CD14-positive monocyte (primary cell): ENCODE data around the gene XYLB. TPM values are rescaled to one million over a fixed set of nuclear protein-coding genes. Genes with fewer than 3 reads are reported as not detected.
"Not testable (repeated sequence)": the region's sequence is repeated elsewhere in the genome, so short reads cannot be mapped to it uniquely, and the experiment has no call there.

ENCODE experiments used
- DNase-seq, 3 donors: peaks; one replicate each; pipeline ENCODE4 v3.0.0-alpha.2; 2011 to 2022
- H2AFZ ChIP-seq: 2 replicates; pipeline ENCODE4 v1.6.0; 2012; ENCODE audit warnings: mild to moderate bottlenecking, low read depth, low read length, inconsistent platforms; ENCODE audit not compliant: insufficient read depth, poor library complexity, severe bottlenecking
- H3K27ac ChIP-seq, 2 donors: 1 replicate in 1 of 2; 2 replicates in 1 of 2; pipeline ENCODE4 v1.5.1; 2012 to 2013; ENCODE audit warnings: low read length in 2 of 2, control low read depth in 1 of 2, inconsistent platforms in 1 of 2, low read depth in 1 of 2, mild to moderate bottlenecking in 1 of 2
- H3K27me3 ChIP-seq, 2 donors: one replicate each; pipeline versions ENCODE4 v1.6.0 to v1.6.1; 2011 to 2013; ENCODE audit warnings: low read length in 2 of 2; ENCODE audit not compliant: control insufficient read depth in 2 of 2, insufficient read depth in 2 of 2
- H3K36me3 ChIP-seq, 2 donors: replicated peaks in 1 of 2; 1 replicate in 1 of 2; 2 replicates in 1 of 2; pipeline versions ENCODE4 v1.5.1 to v1.6.1; 2012 to 2013; ENCODE audit warnings: low read length in 2 of 2, control low read depth in 1 of 2, inconsistent platforms in 1 of 2, mild to moderate bottlenecking in 1 of 2; ENCODE audit not compliant: insufficient read depth in 2 of 2, control insufficient read depth in 1 of 2
- H3K4me1 ChIP-seq, 2 donors: 1 replicate in 1 of 2; 2 replicates in 1 of 2; pipeline versions ENCODE4 v1.5.1 to v1.6.1; 2012 to 2013; ENCODE audit warnings: low read length in 2 of 2, control low read depth in 1 of 2, inconsistent platforms in 1 of 2, mild to moderate bottlenecking in 1 of 2, moderate library complexity in 1 of 2; ENCODE audit not compliant: insufficient read depth in 2 of 2, control insufficient read depth in 1 of 2
- H3K4me2 ChIP-seq: replicated peaks from 2 replicates; pipeline ENCODE3; 2012; ENCODE audit warnings: low read length, moderate library complexity, mild to moderate bottlenecking; ENCODE audit not compliant: poor library complexity, severe bottlenecking; ENCODE audit errors: extremely low read depth
- H3K4me3 ChIP-seq, 3 experiments: fragments of 200-600 bp in 1 of 3; sonication (generic) in 1 of 3; replicated peaks in 1 of 3; 1 replicate in 2 of 3; 2 replicates in 1 of 3; pipeline ENCODE4 v1.5.1; 2011 to 2013; ENCODE audit warnings: low read length in 3 of 3, mild to moderate bottlenecking in 3 of 3, control low read depth in 2 of 3, low read depth in 2 of 3, inconsistent platforms in 1 of 3, moderate library complexity in 1 of 3
- H3K79me2 ChIP-seq: 2 replicates; pipeline ENCODE4 v1.6.0; 2012; ENCODE audit warnings: mild to moderate bottlenecking, control low read depth, inconsistent platforms, low read length, moderate library complexity; ENCODE audit not compliant: insufficient read depth
- H3K9ac ChIP-seq: 2 replicates; pipeline ENCODE4 v1.6.0; 2017; ENCODE audit warnings: low read length, mild to moderate bottlenecking; ENCODE audit not compliant: insufficient read depth, poor library complexity, severe bottlenecking
- H3K9me3 ChIP-seq, 2 donors: replicated peaks in 1 of 2; 1 replicate in 1 of 2; 2 replicates in 1 of 2; pipeline versions ENCODE4 v1.5.1 to v1.6.1; 2012 to 2013; ENCODE audit warnings: low read length in 2 of 2, control low read depth in 1 of 2; ENCODE audit not compliant: control insufficient read depth in 1 of 2, insufficient read depth in 1 of 2
- H4K20me1 ChIP-seq: 2 replicates; pipeline ENCODE4 v1.6.0; 2012; ENCODE audit warnings: mild to moderate bottlenecking, low read length, control low read depth, moderate library complexity; ENCODE audit not compliant: insufficient read depth
- H3K27ac Mint-ChIP-seq, 7 donors: one replicate each; pipeline ENCODE4 v1.8.0; 2020; ENCODE audit warnings: mild to moderate bottlenecking in 7 of 7, mixed read lengths in 7 of 7, moderate library complexity in 6 of 7, inconsistent platforms in 2 of 7
- H3K27me3 Mint-ChIP-seq, 3 donors: one replicate each; pipeline ENCODE4 v1.8.0; 2021 to 2022; ENCODE audit warnings: low read depth in 3 of 3, mild to moderate bottlenecking in 3 of 3, mixed read lengths in 3 of 3, moderate library complexity in 3 of 3, inconsistent platforms in 1 of 3
- H3K36me3 Mint-ChIP-seq, 2 donors: one replicate each; pipeline ENCODE4 v1.8.0; 2020; ENCODE audit warnings: mixed read lengths in 2 of 2, inconsistent platforms in 1 of 2, mild to moderate bottlenecking in 1 of 2
- H3K4me1 Mint-ChIP-seq: one replicate; pipeline ENCODE4 v1.8.0; 2020; ENCODE audit warnings: mild to moderate bottlenecking, mixed read lengths
- H3K4me3 Mint-ChIP-seq, 2 donors: one replicate each; pipeline ENCODE4 v1.8.0; 2020; ENCODE audit warnings: mild to moderate bottlenecking in 2 of 2, mixed read lengths in 2 of 2, moderate library complexity in 1 of 2
- H3K9me3 Mint-ChIP-seq, 7 donors: one replicate each; pipeline ENCODE4 v1.8.0; 2020 to 2022; ENCODE audit warnings: mixed read lengths in 7 of 7, mild to moderate bottlenecking in 6 of 7, moderate library complexity in 6 of 7, inconsistent platforms in 2 of 7
- CTCF ChIP-seq: fragments of 200-600 bp; IDR thresholded peaks from one replicate; pipeline ENCODE4 v1.8.0; 2022; ENCODE audit warnings: antibody characterized with exemption, mild to moderate bottlenecking
- WGBS: methylation state at CpG from one replicate; pipeline ENCODE4 v1.1.5; 2013; ENCODE audit warnings: missing lambda C conversion rate; ENCODE audit not compliant: insufficient coverage; 5-methylcytosine and 5-hydroxymethylcytosine counted together
- intact Hi-C, 2 donors: fragments of 100-400 bp; cut with micrococcal nuclease; formaldehyde crosslinking; loops; one replicate each; pipeline versions ENCODE4 v1.15.0 to v1.15.1; 2023
- polyA plus RNA-seq, 3 donors: library from polyadenylated mRNA; depleted of rRNA in 1 of 3; unstranded in 2 of 3; stranded (reverse) in 1 of 3; fragments of 300-500 nt in 2 of 3; fragments of >200 nt in 1 of 3; fragmentation: Illumina TruSeq in 2 of 3; gene quantifications; 1 replicate in 2 of 3; 2 replicates in 1 of 3; pipeline ENCODE4 v1.2.3, GENCODE V29; 2012 to 2021

XYLB gene
- polyA plus RNA-seq, 3 donors, result 0.60 to 1.00 (median 0.74) TPM

- peaks cover 0 to 10% (median 2%) of the 10 kb centered on the region in 7 donors for H3K9me3 Mint-ChIP-seq
- H3K36me3 Mint-ChIP-seq, result peaks cover 0 to 2% of the 10 kb centered on the region in 2 donors
- DNase-seq, result no peak
- no CpG with 5 or more reads among the region's 1 CpG for WGBS
- Histone ChIP-seq H3K4me3 (no peak overlapping the region), H3K27me3 (no peaks in the 10 kb centered on the region), H3K27ac (no peak overlapping the region), H3K9me3 (no peaks in the 10 kb centered on the region), H3K36me3 (no peaks in the 10 kb centered on the region), H3K79me2 (no peaks in the 10 kb centered on the region), H3K4me2 (no peak overlapping the region), H3K4me1 (no peaks in the 10 kb centered on the region), H2AFZ (no peak overlapping the region), H4K20me1 (no peaks in the 10 kb centered on the region), H3K9ac (no peak overlapping the region)
- peaks cover 0 to 2% (median 1%) of the 10 kb centered on the region in 3 donors for H3K27me3 Mint-ChIP-seq
- H3K27ac Mint-ChIP-seq, result no peak overlapping the region
- intact Hi-C loops, result no loop called here
- H3K4me1 Mint-ChIP-seq, result no peaks in the 10 kb centered on the region
- no peak for TF ChIP-seq CTCF
- no peak overlapping the region for H3K4me3 Mint-ChIP-seq
Observed at GRCh38 chr3:38411591-38411990, 65.0 kb downstream of the XYLB start.

GRCh38 chr3:38420758-38421157 is 74.2 kb downstream of the XYLB start:
- H3K4me1 Mint-ChIP-seq, H3K27ac ChIP-seq, H3K4me3 Mint-ChIP-seq, H3K9me3 Mint-ChIP-seq, intact Hi-C loops, H3K9me3 ChIP-seq, H3K36me3 ChIP-seq, H3K4me2 ChIP-seq, H2AFZ ChIP-seq, DNase-seq, H3K4me3 ChIP-seq, H4K20me1 ChIP-seq, H3K79me2 ChIP-seq, H3K27me3 Mint-ChIP-seq, H3K4me1 ChIP-seq, H3K27ac Mint-ChIP-seq, H3K9ac ChIP-seq, H3K27me3 ChIP-seq, H3K36me3 Mint-ChIP-seq: not testable (repeated sequence)
- WGBS, result 47% methylated on average over 3 of the region's 5 CpGs
